ENCODE data around the gene SNED1.

DNA sequence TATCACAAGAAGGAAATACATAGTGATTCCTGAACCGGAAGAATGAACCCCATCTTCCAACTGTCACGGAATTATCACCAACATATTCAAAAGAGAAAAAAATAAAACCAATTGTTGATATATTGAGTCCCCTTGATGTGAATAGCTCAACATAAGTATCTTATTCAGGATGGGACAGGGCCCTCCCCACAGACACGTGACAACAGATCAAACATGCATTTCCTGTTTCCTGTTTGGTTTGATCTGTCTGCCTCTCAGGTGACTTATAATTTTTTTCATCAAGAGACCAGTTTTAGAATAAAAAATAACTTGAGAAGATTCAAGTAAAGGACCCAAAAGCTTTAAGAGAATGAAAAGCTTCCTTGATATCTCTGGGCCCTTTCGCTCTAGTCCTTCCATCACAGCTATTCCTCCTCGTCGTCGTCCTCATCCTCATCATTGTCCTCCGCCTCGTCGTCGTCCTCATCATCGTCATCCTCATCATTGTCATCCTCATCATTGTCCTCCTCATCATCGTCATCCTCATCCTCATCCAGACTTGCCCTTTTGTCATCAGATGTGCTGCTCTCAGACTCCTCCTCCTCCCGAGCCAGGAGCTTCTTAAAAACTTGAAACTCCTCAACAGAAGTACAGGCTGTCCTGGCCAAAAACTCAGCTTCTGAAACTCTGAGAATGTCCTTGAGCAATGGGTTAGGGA lies 97.3 kb downstream of the SNED1 start:
- TF ChIP-seq, protein P1, sequence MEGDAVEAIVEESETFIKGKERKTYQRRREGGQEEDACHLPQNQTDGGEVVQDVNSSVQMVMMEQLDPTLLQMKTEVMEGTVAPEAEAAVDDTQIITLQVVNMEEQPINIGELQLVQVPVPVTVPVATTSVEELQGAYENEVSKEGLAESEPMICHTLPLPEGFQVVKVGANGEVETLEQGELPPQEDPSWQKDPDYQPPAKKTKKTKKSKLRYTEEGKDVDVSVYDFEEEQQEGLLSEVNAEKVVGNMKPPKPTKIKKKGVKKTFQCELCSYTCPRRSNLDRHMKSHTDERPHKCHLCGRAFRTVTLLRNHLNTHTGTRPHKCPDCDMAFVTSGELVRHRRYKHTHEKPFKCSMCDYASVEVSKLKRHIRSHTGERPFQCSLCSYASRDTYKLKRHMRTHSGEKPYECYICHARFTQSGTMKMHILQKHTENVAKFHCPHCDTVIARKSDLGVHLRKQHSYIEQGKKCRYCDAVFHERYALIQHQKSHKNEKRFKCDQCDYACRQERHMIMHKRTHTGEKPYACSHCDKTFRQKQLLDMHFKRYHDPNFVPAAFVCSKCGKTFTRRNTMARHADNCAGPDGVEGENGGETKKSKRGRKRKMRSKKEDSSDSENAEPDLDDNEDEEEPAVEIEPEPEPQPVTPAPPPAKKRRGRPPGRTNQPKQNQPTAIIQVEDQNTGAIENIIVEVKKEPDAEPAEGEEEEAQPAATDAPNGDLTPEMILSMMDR (IDR thresholded peaks at IDR 0.05 in 4 of 5, conservative IDR thresholded peaks at IDR 0.05 in 1 of 5) = no peak
- TF ChIP-seq POLR2A (IDR thresholded peaks at IDR 0.05) = no peak

Measured in gastrocnemius medialis (tissue), 4 donors.